ENCODE data around the gene HEG1. TPM values are rescaled to one million over a fixed set of nuclear protein-coding genes. Genes with fewer than 3 reads are reported as not detected.

Gene HEG1
- total and polyA plus RNA-seq, 2 of the 8 experiments (the other 6 are each of a cell fraction or from before 2014, with no cell fraction given) = 5.3 to 9.7 TPM

GRCh38 chr3:124992041-124992440 lies 63.8 kb downstream of the HEG1 start (continued):
- TF ChIP-seq NANOG (IDR thresholded peaks at IDR 0.05; ENCODE audit: insufficient read depth, low read depth, low read length, poor library complexity, severe bottlenecking) = no peak
- no peak for TF ChIP-seq HDAC6 (IDR thresholded peaks at IDR 0.05; ENCODE audit: low read depth, low read length)
- TF ChIP-seq ASH2L (IDR thresholded peaks at IDR 0.05; ENCODE audit: low read length) = no peak
- TF ChIP-seq SIRT6 (IDR thresholded peaks at IDR 0.05; ENCODE audit: low read length) = no peak
- no peak for TF ChIP-seq SIX5 (IDR thresholded peaks at IDR 0.05; ENCODE audit: low read depth, low read length)
- TF ChIP-seq EGR1 (IDR thresholded peaks at IDR 0.05; ENCODE audit: borderline replicate concordance, low read depth, low read length) = no peak

Data from H1 (cell line).